ENCODE results near the gene TTLL8.

The TTLL8 gene

DNA sequence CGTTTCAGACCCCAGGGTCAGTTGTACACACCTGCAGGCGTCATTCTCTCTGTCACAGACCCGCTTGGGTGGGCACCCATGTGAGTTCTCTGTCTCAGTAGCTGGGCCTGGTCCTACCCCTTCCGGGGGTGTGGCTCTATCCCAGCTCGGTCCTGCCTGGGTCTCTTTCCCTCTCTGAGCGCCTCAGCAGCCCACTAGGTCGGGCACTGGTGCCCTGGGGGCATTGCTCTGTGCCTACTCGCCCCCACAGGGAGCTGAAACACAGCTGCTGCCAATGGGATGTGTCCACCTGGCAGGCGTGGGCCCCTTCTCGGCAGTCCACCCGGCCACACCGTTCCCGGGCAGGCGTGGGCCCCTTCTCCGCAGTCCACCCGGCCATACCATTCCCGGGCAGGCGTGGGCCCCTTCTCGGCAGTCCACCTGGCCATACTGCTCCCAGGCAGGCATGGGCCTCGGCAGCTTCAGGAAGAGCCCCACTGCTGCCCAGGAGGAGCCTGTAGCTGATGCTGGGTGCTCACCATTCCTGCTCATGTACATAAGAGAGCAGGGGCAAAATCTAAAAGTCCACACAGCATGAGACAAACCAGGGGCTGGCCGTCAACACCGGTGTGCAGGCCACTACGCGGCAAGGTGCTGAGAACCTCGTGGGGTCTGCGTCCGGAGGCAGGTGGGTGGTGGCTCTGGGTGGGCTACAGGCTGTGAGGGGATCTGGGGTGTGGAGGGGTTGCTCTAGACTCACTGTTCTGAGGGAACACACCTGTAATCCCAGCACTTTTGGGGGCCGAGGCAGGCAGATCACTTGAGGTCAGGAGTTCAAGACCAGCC lies 14.8 kb upstream of the TTLL8 start:
- Histone ChIP-seq H2AFZ (ENCODE audit: low read length) (no peak overlapping the region), H3K9me3 (ENCODE audit: low read length) (no peaks in the 10 kb centered on the region), H3K4me3 (ENCODE audit: low read depth, low read length, poor library complexity, severe bottlenecking) (no peak overlapping the region), H3K27ac (ENCODE audit: low read depth, low read length, poor library complexity, severe bottlenecking) (no peak overlapping the region), H3K36me3 (ENCODE audit: insufficient read depth, low read length) (no peaks in the 10 kb centered on the region), H3K9ac (ENCODE audit: low read length) (no peak overlapping the region; the same call in 1 of the 2 replicates), H3F3A (ENCODE audit: insufficient read depth, low read length) (no peaks in the 10 kb centered on the region), H3K4me2 (ENCODE audit: low read length) (peak overlapping the region; percentile 33), H3K9me2 (ENCODE audit: low read depth, low read length) (no peaks in the 10 kb centered on the region), H3K27me3 (ENCODE audit: insufficient read depth, low read length) (no peaks in the 10 kb centered on the region), H3K79me2 (ENCODE audit: insufficient read depth, low read length) (no peaks in the 10 kb centered on the region), H3K4me1 (ENCODE audit: insufficient read depth, low read length, severe bottlenecking) (peaks cover 23% of the 10 kb centered on the region), H4K20me1 (ENCODE audit: insufficient read depth, low read length) (no peaks in the 10 kb centered on the region)
- TF ChIP-seq, protein P1, sequence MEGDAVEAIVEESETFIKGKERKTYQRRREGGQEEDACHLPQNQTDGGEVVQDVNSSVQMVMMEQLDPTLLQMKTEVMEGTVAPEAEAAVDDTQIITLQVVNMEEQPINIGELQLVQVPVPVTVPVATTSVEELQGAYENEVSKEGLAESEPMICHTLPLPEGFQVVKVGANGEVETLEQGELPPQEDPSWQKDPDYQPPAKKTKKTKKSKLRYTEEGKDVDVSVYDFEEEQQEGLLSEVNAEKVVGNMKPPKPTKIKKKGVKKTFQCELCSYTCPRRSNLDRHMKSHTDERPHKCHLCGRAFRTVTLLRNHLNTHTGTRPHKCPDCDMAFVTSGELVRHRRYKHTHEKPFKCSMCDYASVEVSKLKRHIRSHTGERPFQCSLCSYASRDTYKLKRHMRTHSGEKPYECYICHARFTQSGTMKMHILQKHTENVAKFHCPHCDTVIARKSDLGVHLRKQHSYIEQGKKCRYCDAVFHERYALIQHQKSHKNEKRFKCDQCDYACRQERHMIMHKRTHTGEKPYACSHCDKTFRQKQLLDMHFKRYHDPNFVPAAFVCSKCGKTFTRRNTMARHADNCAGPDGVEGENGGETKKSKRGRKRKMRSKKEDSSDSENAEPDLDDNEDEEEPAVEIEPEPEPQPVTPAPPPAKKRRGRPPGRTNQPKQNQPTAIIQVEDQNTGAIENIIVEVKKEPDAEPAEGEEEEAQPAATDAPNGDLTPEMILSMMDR (IDR thresholded peaks at IDR 0.05; ENCODE audit: low read length): no peak

DNA sequence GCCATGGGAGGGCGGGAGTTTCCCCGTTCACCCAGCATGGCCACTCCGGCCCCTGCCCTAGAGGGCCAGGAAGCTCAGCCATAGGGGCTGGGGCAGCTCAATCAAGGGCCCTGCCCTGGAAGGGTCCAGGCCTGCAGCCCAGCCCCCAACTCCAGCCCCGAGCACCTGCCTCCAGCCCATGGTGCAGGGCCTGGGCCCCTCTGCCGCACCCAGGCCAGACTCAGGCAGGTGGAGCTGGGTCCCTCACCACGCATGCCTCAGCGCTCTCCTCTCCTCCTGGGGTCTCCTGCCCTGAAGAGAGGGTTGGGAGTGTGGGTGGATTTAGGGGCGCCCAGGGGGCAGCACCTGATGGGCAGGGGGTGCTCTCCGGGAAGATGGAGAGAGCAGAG lies 14.1 kb upstream of the TTLL8 start:
- Histone ChIP-seq H3K9me2 (ENCODE audit: low read depth, low read length) (no peaks in the 10 kb centered on the region), H2AFZ (ENCODE audit: low read length) (no peak overlapping the region), H3K9me3 (ENCODE audit: low read length) (no peaks in the 10 kb centered on the region), H3K4me2 (ENCODE audit: low read length) (0 out of 2 replicates have a peak overlapping the region, but pooled peaks have one; percentile 33), H3K27me3 (ENCODE audit: insufficient read depth, low read length) (no peaks in the 10 kb centered on the region), H3K79me2 (ENCODE audit: insufficient read depth, low read length) (no peaks in the 10 kb centered on the region), H3K36me3 (ENCODE audit: insufficient read depth, low read length) (no peaks in the 10 kb centered on the region), H3K4me3 (ENCODE audit: low read depth, low read length, poor library complexity, severe bottlenecking) (no peak overlapping the region), H3K9ac (ENCODE audit: low read length) (no peak overlapping the region), H3K27ac (ENCODE audit: low read depth, low read length, poor library complexity, severe bottlenecking) (no peak overlapping the region), H3K4me1 (ENCODE audit: insufficient read depth, low read length, severe bottlenecking) (peaks cover 23% of the 10 kb centered on the region), H4K20me1 (ENCODE audit: insufficient read depth, low read length) (no peaks in the 10 kb centered on the region), H3F3A (ENCODE audit: insufficient read depth, low read length) (no peaks in the 10 kb centered on the region)
- no peak for TF ChIP-seq EZH2 (IDR thresholded peaks at IDR 0.05; ENCODE audit: borderline replicate concordance, low read length)
- TF ChIP-seq, protein P1 (IDR thresholded peaks at IDR 0.05; ENCODE audit: low read length): no peak

DNA sequence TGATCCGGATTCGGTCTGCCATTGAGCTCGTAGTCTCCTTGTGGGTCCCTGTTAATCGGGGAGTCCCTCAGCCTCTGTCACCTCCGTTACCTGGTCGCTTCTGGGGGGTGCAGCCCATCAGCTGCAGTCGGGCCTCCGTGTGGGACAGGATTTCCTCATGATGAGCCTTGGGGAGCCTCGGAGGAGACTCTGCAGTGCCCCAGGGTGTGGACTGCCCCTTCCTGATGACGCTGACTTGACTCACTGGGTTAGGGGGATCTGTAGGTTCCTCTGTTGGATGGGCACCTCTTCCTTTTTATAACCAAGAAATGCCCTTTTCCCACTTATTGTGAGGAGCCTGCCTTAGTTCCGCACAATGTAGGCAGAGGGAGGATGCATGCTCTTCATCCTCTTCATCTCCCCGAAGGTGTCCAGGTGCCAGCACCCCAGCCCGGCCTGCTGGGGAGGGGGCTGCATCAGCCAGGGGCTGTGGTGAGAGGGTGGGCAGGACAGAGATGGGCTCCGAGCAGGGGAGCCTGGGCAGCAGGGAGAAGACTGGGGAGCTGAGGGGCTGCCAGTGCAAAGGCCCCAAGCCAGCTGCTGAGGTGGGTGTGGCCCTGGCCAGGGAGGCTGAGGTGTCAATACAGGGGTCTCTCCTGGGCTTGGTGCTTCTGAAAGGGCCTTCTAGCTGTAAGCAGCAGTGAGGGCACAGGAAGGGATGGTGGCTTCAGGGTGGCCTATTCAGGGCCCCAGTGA lies 13.5 kb upstream of the TTLL8 start:
- Histone ChIP-seq H4K20me1 (ENCODE audit: insufficient read depth, low read length) (no peaks in the 10 kb centered on the region), H3K9me3 (ENCODE audit: low read length) (no peaks in the 10 kb centered on the region), H3K4me2 (ENCODE audit: low read length) (no peak overlapping the region), H3K27ac (ENCODE audit: low read depth, low read length, poor library complexity, severe bottlenecking) (no peak overlapping the region), H2AFZ (ENCODE audit: low read length) (no peak overlapping the region), H3K79me2 (ENCODE audit: insufficient read depth, low read length) (no peaks in the 10 kb centered on the region), H3F3A (ENCODE audit: insufficient read depth, low read length) (no peaks in the 10 kb centered on the region), H3K4me3 (ENCODE audit: low read depth, low read length, poor library complexity, severe bottlenecking) (no peak overlapping the region), H3K4me1 (ENCODE audit: insufficient read depth, low read length, severe bottlenecking) (peaks cover 24% of the 10 kb centered on the region), H3K36me3 (ENCODE audit: insufficient read depth, low read length) (no peaks in the 10 kb centered on the region), H3K9me2 (ENCODE audit: low read depth, low read length) (no peaks in the 10 kb centered on the region), H3K27me3 (ENCODE audit: insufficient read depth, low read length) (no peaks in the 10 kb centered on the region), H3K9ac (ENCODE audit: low read length) (no peak overlapping the region)
- TF ChIP-seq EZH2 (IDR thresholded peaks at IDR 0.05; ENCODE audit: borderline replicate concordance, low read length): no peak
- TF ChIP-seq, protein P1 (IDR thresholded peaks at IDR 0.05; ENCODE audit: low read length): no peak

Measured in OCI-LY1 (cell line).